Ascending aorta (tissue), 2 donors: Measurements from ENCODE around the gene YAF2. TPM values are rescaled to one million over a fixed set of nuclear protein-coding genes. Genes with fewer than 3 reads are reported as not detected.

Source experiments
- DNase-seq, 2 donors: peaks; one replicate each; pipeline ENCODE4 v3.0.0-alpha.2; 2019; ENCODE audit warnings: low spot score in 2 of 2
- H3K27ac ChIP-seq, 2 donors: fragments of 200-600 bp; sonication (generic); one replicate each; pipeline ENCODE4 v1.5.1; 2016 to 2017; ENCODE audit warnings: mild to moderate bottlenecking in 1 of 2
- H3K27me3 ChIP-seq: fragments of 200-600 bp; sonication (generic); one replicate; pipeline ENCODE4 v1.5.1; 2017
- H3K36me3 ChIP-seq, 2 donors: fragments of 200-600 bp; sonication (generic); one replicate each; pipeline ENCODE4 v1.5.1; 2016
- H3K4me1 ChIP-seq, 2 donors: fragments of 200-600 bp; sonication (generic); one replicate each; pipeline ENCODE4 v1.5.1; 2016 to 2017; ENCODE audit warnings: mild to moderate bottlenecking in 1 of 2
- H3K4me3 ChIP-seq, 2 donors: fragments of 200-600 bp; sonication (generic); one replicate each; pipeline ENCODE4 v1.5.1; 2016 to 2017; ENCODE audit warnings: mild to moderate bottlenecking in 1 of 2
- H3K9me3 ChIP-seq, 2 donors: fragments of 200-600 bp; sonication (generic); one replicate each; pipeline ENCODE4 v1.5.1; 2016
- CTCF ChIP-seq, 3 experiments: fragments of 200-600 bp in 2 of 3; fragments of 450-650 bp in 1 of 3; sonication (generic) in 2 of 3; IDR thresholded peaks; one replicate each; pipeline ENCODE4 v1.5.1; 2016 to 2019; ENCODE audit warnings: antibody characterized with exemption in 3 of 3, mild to moderate bottlenecking in 1 of 3, moderate library complexity in 1 of 3
- intact Hi-C: fragments of 100-400 bp; cut with DNase I; formaldehyde crosslinking; loops from one replicate; pipeline ENCODE4 v1.15.1; 2023
- total RNA-seq: library from RNA; depleted of rRNA; stranded (reverse); fragments of >200 nt; gene quantifications from one replicate; pipeline ENCODE4 v1.1.0, GENCODE V29; 2016

The YAF2 gene
- total RNA-seq, 1 donor from 2014 or later, result 14.2 TPM

GRCh38 chr12:42140901-42141300 lies 97.1 kb downstream of the YAF2 start:
- TF ChIP-seq CTCF (IDR thresholded peaks at IDR 0.05), result no peak
- no peaks in the 10 kb centered on the region for H3K27me3 ChIP-seq
- DNase-seq, result no peak
- H3K27ac ChIP-seq, result no peak overlapping the region
- H3K9me3 ChIP-seq, result no peaks in the 10 kb centered on the region
- intact Hi-C loops, result no loop called here
- peaks cover 3 to 8% of the 10 kb centered on the region in 2 donors for H3K4me1 ChIP-seq
- H3K4me3 ChIP-seq, result no peak overlapping the region
- H3K36me3 ChIP-seq, result no peaks in the 10 kb centered on the region

- H3K9me3 ChIP-seq, result no peaks in the 10 kb centered on the region
- no peak for DNase-seq
- no peaks in the 10 kb centered on the region for H3K36me3 ChIP-seq
- H3K4me3 ChIP-seq, result no peak overlapping the region
- peaks cover 2 to 5% of the 10 kb centered on the region in 2 donors for H3K4me1 ChIP-seq
- H3K27me3 ChIP-seq, result no peaks in the 10 kb centered on the region
- no peak overlapping the region for H3K27ac ChIP-seq
- intact Hi-C loops, result no loop called here
- no peak for TF ChIP-seq CTCF (IDR thresholded peaks at IDR 0.05)
These were observed 102.7 kb downstream of the YAF2 start for GRCh38 chr12:42135259-42135814.

GRCh38 chr12:42130672-42131402 lies 107.2 kb downstream of the YAF2 start:
- DNase-seq, result peak in 1 of 2 donors; percentile 74
- intact Hi-C loops, result loop anchor here (1.0 kb wide), 1 partner anchor 13 kb away; the partner anchor contains the start of gene GXYLT1

GRCh38 chr12:42129595-42130204 lies 108.3 kb downstream of the YAF2 start:
- no peak for DNase-seq
- Histone ChIP-seq H3K27ac (no peak overlapping the region), H3K9me3 (no peaks in the 10 kb centered on the region), H3K4me1 (peaks cover 5 to 10% of the 10 kb centered on the region in 2 donors), H3K36me3 (no peaks in the 10 kb centered on the region), H3K4me3 (no peak overlapping the region), H3K27me3 (no peaks in the 10 kb centered on the region)
- peak; percentile 62 to 82 (median 76) for TF ChIP-seq CTCF (IDR thresholded peaks at IDR 0.05)
- intact Hi-C loops, result loop anchor here (1.0 kb wide), 2 partner anchors 15 to 203 kb away; partner anchors contain the start of gene GXYLT1

More at GRCh38 chr12:42130672-42131402, 107.2 kb downstream of the YAF2 start:
- TF ChIP-seq CTCF (IDR thresholded peaks at IDR 0.05), result no peak
- H3K27me3 ChIP-seq, result no peaks in the 10 kb centered on the region
- H3K9me3 ChIP-seq, result no peaks in the 10 kb centered on the region
- H3K4me3 ChIP-seq, result no peak overlapping the region
- H3K36me3 ChIP-seq, result no peaks in the 10 kb centered on the region
- H3K27ac ChIP-seq, result no peak overlapping the region
- H3K4me1 ChIP-seq, result peaks cover 5 to 10% of the 10 kb centered on the region in 2 donors

GRCh38 chr12:42128888-42129287 lies 109.2 kb downstream of the YAF2 start:
- no peaks in the 10 kb centered on the region for H3K9me3 ChIP-seq
- no peak for DNase-seq
- no peaks in the 10 kb centered on the region for H3K36me3 ChIP-seq
- peaks cover 5 to 10% of the 10 kb centered on the region in 2 donors for H3K4me1 ChIP-seq
- H3K27ac ChIP-seq, result no peak overlapping the region
- intact Hi-C loops, result loop anchor here (1.0 kb wide), 1 partner anchor 203 kb away; no protein-coding TSS in a partner anchor
- TF ChIP-seq CTCF (IDR thresholded peaks at IDR 0.05), result no peak
- no peak overlapping the region for H3K4me3 ChIP-seq
- no peaks in the 10 kb centered on the region for H3K27me3 ChIP-seq
